IPS DF 4.7 (cell line): Measurements from ENCODE around the gene SNED1.

Source experiments
- DNase-seq: peaks from one replicate; pipeline ENCODE4 v3.0.0-alpha.2; 2013; ENCODE audit warnings: low spot score; ENCODE audit errors: extremely low read depth

The SNED1 gene

GRCh38 chr2:241142063-241142462, 143.6 kb downstream of the SNED1 start:
- DNase-seq: no peak

GRCh38 chr2:241142593-241142992, 144.2 kb downstream of the SNED1 start:
- DNase-seq: no peak
